HEK293 (cell line): ENCODE results near the gene ACIN1.

Source experiments
- CTCF ChIA-PET: fragments of 350-600 bp; formaldehyde crosslinking; extraction: SDS; loops from one replicate; lab custom pipeline; 2021; ENCODE audit warnings: antibody characterized with exemption; lab: Yijun Ruan, JAX
- POLR2A ChIA-PET: fragments of 300-600 bp; formaldehyde crosslinking; extraction: SDS; loops from one replicate; lab custom pipeline; 2020; ENCODE audit warnings: antibody characterized with exemption, inconsistent platforms; lab: Yijun Ruan, JAX
- H3K27ac ChIP-seq: fragments of 200-500 bp; sonication (Bioruptor generic); 2 replicates; pipeline ENCODE4 v1.5.1; 2014; ENCODE audit warnings: low read depth, low read length, control low read depth, inconsistent platforms; ENCODE audit errors: extremely low read depth
- H3K36me3 ChIP-seq, 2 experiments: fragments of 200-500 bp in 1 of 2; sonication (Bioruptor generic) in 1 of 2; 1 replicate in 1 of 2; 2 replicates in 1 of 2; pipeline ENCODE4 v1.5.1; 2014 to 2017; ENCODE audit warnings: inconsistent platforms in 2 of 2, low read length in 2 of 2; ENCODE audit not compliant: control insufficient read depth in 2 of 2, insufficient read depth in 1 of 2
- H3K4me1 ChIP-seq: fragments of 200-500 bp; sonication (Bioruptor generic); 2 replicates; pipeline ENCODE4 v1.5.1; 2014; ENCODE audit warnings: mild to moderate bottlenecking, low read length, inconsistent platforms; ENCODE audit not compliant: control insufficient read depth, insufficient read depth
- H3K4me3 ChIP-seq: 2 replicates; pipeline ENCODE4 v1.5.1; 2011; ENCODE audit warnings: low read depth, mild to moderate bottlenecking, control low read depth, low read length, moderate library complexity
- H3K9me3 ChIP-seq: fragments of 200-500 bp; sonication (Bioruptor generic); 2 replicates; pipeline ENCODE4 v1.5.1; 2014; ENCODE audit warnings: low read depth, low read length, inconsistent platforms; ENCODE audit not compliant: control insufficient read depth, insufficient read depth
- GLIS2 ChIP-seq: fragments of 450-650 bp; formaldehyde crosslinking; IDR thresholded peaks from 2 replicates; pipeline ENCODE4 v1.5.1; 2016; ENCODE audit warnings: missing biosample characterization, missing genetic modification characterization
- KLF16 ChIP-seq: fragments of 450-650 bp; formaldehyde crosslinking; IDR thresholded peaks from 2 replicates; pipeline ENCODE4 v1.5.1; 2017; ENCODE audit warnings: missing biosample characterization, missing genetic modification characterization
- MYNN ChIP-seq: fragments of 450-650 bp; formaldehyde crosslinking; IDR thresholded peaks from 2 replicates; pipeline ENCODE4 v1.5.1; 2016; ENCODE audit warnings: missing biosample characterization, missing genetic modification characterization, borderline replicate concordance
- OSR2 ChIP-seq: fragments of 450-650 bp; formaldehyde crosslinking; IDR thresholded peaks from 2 replicates; pipeline ENCODE4 v1.5.1; 2016; ENCODE audit warnings: missing biosample characterization, missing genetic modification characterization
- ZBTB17 ChIP-seq: fragments of 450-650 bp; formaldehyde crosslinking; IDR thresholded peaks from 2 replicates; pipeline ENCODE4 v1.5.1; 2016; ENCODE audit warnings: missing biosample characterization, missing genetic modification characterization
- ZBTB48 ChIP-seq: fragments of 450-650 bp; formaldehyde crosslinking; IDR thresholded peaks from 2 replicates; pipeline ENCODE4 v1.5.1; 2016; ENCODE audit warnings: missing biosample characterization, missing genetic modification characterization
- ZBTB8A ChIP-seq: fragments of 450-650 bp; formaldehyde crosslinking; IDR thresholded peaks from 2 replicates; pipeline ENCODE4 v1.5.1; 2016; ENCODE audit warnings: missing biosample characterization, missing genetic modification characterization
- ZFHX2 ChIP-seq: fragments of 450-650 bp; formaldehyde crosslinking; conservative IDR thresholded peaks from 2 replicates; pipeline ENCODE4 v1.5.1; 2016; ENCODE audit warnings: missing biosample characterization, missing genetic modification characterization
- ZFP69B ChIP-seq: fragments of 450-650 bp; formaldehyde crosslinking; IDR thresholded peaks from 2 replicates; pipeline ENCODE4 v1.5.1; 2016; ENCODE audit warnings: missing biosample characterization, missing genetic modification characterization
- ZNF133 ChIP-seq: fragments of 450-650 bp; formaldehyde crosslinking; IDR thresholded peaks from 2 replicates; pipeline ENCODE4 v1.5.1; 2016; ENCODE audit warnings: missing biosample characterization, missing genetic modification characterization
- ZNF169 ChIP-seq: fragments of 450-650 bp; formaldehyde crosslinking; IDR thresholded peaks from 2 replicates; pipeline ENCODE4 v1.5.1; 2016; ENCODE audit warnings: missing biosample characterization, missing genetic modification characterization
- ZNF214 ChIP-seq: fragments of 450-650 bp; formaldehyde crosslinking; IDR thresholded peaks from 2 replicates; pipeline ENCODE4 v1.5.1; 2017; ENCODE audit warnings: missing biosample characterization, mild to moderate bottlenecking, missing genetic modification characterization, borderline replicate concordance
- ZNF280C ChIP-seq: fragments of 450-650 bp; formaldehyde crosslinking; IDR thresholded peaks from 2 replicates; pipeline ENCODE4 v1.5.1; 2016; ENCODE audit warnings: missing biosample characterization, missing genetic modification characterization
- ZNF335 ChIP-seq: fragments of 450-650 bp; formaldehyde crosslinking; conservative IDR thresholded peaks from 2 replicates; pipeline ENCODE4 v1.5.1; 2016; ENCODE audit warnings: missing biosample characterization, missing genetic modification characterization
- ZNF350 ChIP-seq: fragments of 450-650 bp; formaldehyde crosslinking; IDR thresholded peaks from 2 replicates; pipeline ENCODE4 v1.5.0; 2017; ENCODE audit warnings: missing biosample characterization, mild to moderate bottlenecking, missing genetic modification characterization
- ZNF391 ChIP-seq: fragments of 450-650 bp; formaldehyde crosslinking; IDR thresholded peaks from 2 replicates; pipeline ENCODE4 v1.5.1; 2016; ENCODE audit warnings: low read depth, missing biosample characterization, missing genetic modification characterization, borderline replicate concordance
- ZNF404 ChIP-seq: fragments of 450-650 bp; formaldehyde crosslinking; IDR thresholded peaks from 2 replicates; pipeline ENCODE4 v1.5.1; 2017; ENCODE audit warnings: missing biosample characterization, missing genetic modification characterization
- ZNF518A ChIP-seq: fragments of 450-650 bp; formaldehyde crosslinking; conservative IDR thresholded peaks from 2 replicates; pipeline ENCODE4 v1.5.1; 2016; ENCODE audit warnings: low read depth, missing biosample characterization, missing genetic modification characterization
- ZNF548 ChIP-seq: fragments of 450-650 bp; formaldehyde crosslinking; IDR thresholded peaks from 2 replicates; pipeline ENCODE4 v1.5.1; 2016; ENCODE audit warnings: missing biosample characterization, missing genetic modification characterization
- ZNF624 ChIP-seq: fragments of 450-650 bp; formaldehyde crosslinking; IDR thresholded peaks from 2 replicates; pipeline ENCODE4 v1.5.1; 2017; ENCODE audit warnings: missing biosample characterization, missing genetic modification characterization
- ZNF654 ChIP-seq: fragments of 450-650 bp; formaldehyde crosslinking; IDR thresholded peaks from 2 replicates; pipeline ENCODE4 v1.5.1; 2016; ENCODE audit warnings: low read depth, missing biosample characterization, missing genetic modification characterization
- ZNF768 ChIP-seq: fragments of 450-650 bp; formaldehyde crosslinking; IDR thresholded peaks from 2 replicates; pipeline ENCODE4 v1.5.1; 2018; ENCODE audit warnings: missing biosample characterization, mild to moderate bottlenecking, missing genetic modification characterization
- ZNF777 ChIP-seq: fragments of 450-650 bp; formaldehyde crosslinking; IDR thresholded peaks from 2 replicates; pipeline ENCODE4 v1.5.1; 2017; ENCODE audit warnings: missing biosample characterization, missing genetic modification characterization, borderline replicate concordance
- ZNF843 ChIP-seq: fragments of 450-650 bp; formaldehyde crosslinking; IDR thresholded peaks from 2 replicates; pipeline ENCODE4 v1.5.1; 2016; ENCODE audit warnings: missing biosample characterization, missing genetic modification characterization
- TF ChIP-seq, protein P1 (sequence below): fragments of 450-650 bp; formaldehyde crosslinking; IDR thresholded peaks from 2 replicates; pipeline ENCODE4 v1.5.1; 2016; ENCODE audit warnings: missing biosample characterization, missing genetic modification characterization
- TF ChIP-seq, protein P2 (sequence below): fragments of 450-650 bp; formaldehyde crosslinking; IDR thresholded peaks from 2 replicates; pipeline ENCODE4 v1.5.1; 2016; ENCODE audit warnings: missing biosample characterization, missing genetic modification characterization
- TF ChIP-seq, protein P3 (sequence below): fragments of 450-650 bp; IDR thresholded peaks from 2 replicates; pipeline ENCODE4 v1.5.1; 2018; ENCODE audit warnings: missing biosample characterization, missing genetic modification characterization

Gene ACIN1

GRCh38 chr14:23125011-23125410 is 30.1 kb upstream of the ACIN1 start (continued):
- no peak for TF ChIP-seq ZNF391 (tag by site-specific recombination)
- no peak for TF ChIP-seq ZBTB8A (tag by site-specific recombination)
- no peak for TF ChIP-seq ZNF169 (tag by site-specific recombination)
- TF ChIP-seq ZNF777 (tag by site-specific recombination), result no peak
- TF ChIP-seq ZBTB17 (tag by site-specific recombination), result no peak
- no peak for TF ChIP-seq ZNF843 (tag by site-specific recombination)
- no peak for TF ChIP-seq OSR2 (tag by site-specific recombination)
- TF ChIP-seq ZNF404 (tag by site-specific recombination), result no peak
- TF ChIP-seq ZNF768, result no peak

- H3K4me1 ChIP-seq, result no peaks in the 10 kb centered on the region
- POLR2A ChIA-PET, result no interaction called here
- TF ChIP-seq ZNF548 (no peak), KLF16 (no peak), MYNN (tag by site-specific recombination) (no peak), ZNF624 (no peak), GLIS2 (no peak), ZNF280C (tag by site-specific recombination) (no peak), ZNF335 (tag by site-specific recombination) (no peak), ZNF654 (tag by site-specific recombination) (no peak), ZBTB48 (tag by site-specific recombination) (no peak), ZNF133 (tag by site-specific recombination) (no peak), ZNF214 (tag by site-specific recombination) (no peak), ZNF350 (no peak), ZFP69B (tag by site-specific recombination) (no peak), ZFHX2 (tag by site-specific recombination) (no peak), ZNF518A (no peak), ZNF391 (tag by site-specific recombination) (no peak)
- TF ChIP-seq, protein P1, sequence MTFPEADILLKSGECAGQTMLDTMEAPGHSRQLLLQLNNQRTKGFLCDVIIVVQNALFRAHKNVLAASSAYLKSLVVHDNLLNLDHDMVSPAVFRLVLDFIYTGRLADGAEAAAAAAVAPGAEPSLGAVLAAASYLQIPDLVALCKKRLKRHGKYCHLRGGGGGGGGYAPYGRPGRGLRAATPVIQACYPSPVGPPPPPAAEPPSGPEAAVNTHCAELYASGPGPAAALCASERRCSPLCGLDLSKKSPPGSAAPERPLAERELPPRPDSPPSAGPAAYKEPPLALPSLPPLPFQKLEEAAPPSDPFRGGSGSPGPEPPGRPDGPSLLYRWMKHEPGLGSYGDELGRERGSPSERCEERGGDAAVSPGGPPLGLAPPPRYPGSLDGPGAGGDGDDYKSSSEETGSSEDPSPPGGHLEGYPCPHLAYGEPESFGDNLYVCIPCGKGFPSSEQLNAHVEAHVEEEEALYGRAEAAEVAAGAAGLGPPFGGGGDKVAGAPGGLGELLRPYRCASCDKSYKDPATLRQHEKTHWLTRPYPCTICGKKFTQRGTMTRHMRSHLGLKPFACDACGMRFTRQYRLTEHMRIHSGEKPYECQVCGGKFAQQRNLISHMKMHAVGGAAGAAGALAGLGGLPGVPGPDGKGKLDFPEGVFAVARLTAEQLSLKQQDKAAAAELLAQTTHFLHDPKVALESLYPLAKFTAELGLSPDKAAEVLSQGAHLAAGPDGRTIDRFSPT (tag by site-specific recombination), result no peak
- TF ChIP-seq, protein P2, sequence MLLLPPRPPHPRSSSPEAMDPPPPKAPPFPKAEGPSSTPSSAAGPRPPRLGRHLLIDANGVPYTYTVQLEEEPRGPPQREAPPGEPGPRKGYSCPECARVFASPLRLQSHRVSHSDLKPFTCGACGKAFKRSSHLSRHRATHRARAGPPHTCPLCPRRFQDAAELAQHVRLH (tag by site-specific recombination), result no peak
- TF ChIP-seq, protein P3, sequence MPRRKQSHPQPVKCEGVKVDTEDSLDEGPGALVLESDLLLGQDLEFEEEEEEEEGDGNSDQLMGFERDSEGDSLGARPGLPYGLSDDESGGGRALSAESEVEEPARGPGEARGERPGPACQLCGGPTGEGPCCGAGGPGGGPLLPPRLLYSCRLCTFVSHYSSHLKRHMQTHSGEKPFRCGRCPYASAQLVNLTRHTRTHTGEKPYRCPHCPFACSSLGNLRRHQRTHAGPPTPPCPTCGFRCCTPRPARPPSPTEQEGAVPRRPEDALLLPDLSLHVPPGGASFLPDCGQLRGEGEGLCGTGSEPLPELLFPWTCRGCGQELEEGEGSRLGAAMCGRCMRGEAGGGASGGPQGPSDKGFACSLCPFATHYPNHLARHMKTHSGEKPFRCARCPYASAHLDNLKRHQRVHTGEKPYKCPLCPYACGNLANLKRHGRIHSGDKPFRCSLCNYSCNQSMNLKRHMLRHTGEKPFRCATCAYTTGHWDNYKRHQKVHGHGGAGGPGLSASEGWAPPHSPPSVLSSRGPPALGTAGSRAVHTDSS (tag by site-specific recombination), result no peak
Measured at GRCh38 chr14:23124337-23124954, 29.5 kb upstream of the ACIN1 start.

More at GRCh38 chr14:23124337-23124954, 29.5 kb upstream of the ACIN1 start:
- H3K36me3 ChIP-seq, result peaks cover 0 to 11% of the 10 kb centered on the region in 2 experiments; a peak in 1 of 3 replicates
- CTCF ChIA-PET, result interaction anchor here (1.2 to 11.2 kb wide), 4 partner anchors 18 to 76 kb away, joined by 4 to 424 read pairs (median 6); partner anchors contain the start of gene SLC7A8
- no peak overlapping the region for H3K4me3 ChIP-seq
- H3K9me3 ChIP-seq, result no peaks in the 10 kb centered on the region
- no peak overlapping the region for H3K27ac ChIP-seq
